Measurements from ENCODE around the gene MTMR4. TPM values are rescaled to one million over a fixed set of nuclear protein-coding genes. Genes with fewer than 3 reads are reported as not detected.

MTMR4 gene
- total and polyA plus RNA-seq, 3 experiments from 2014 or later: 23.3 to 91.8 (median 90.2) TPM

GRCh38 chr17:58537266-58537665 lies 22.8 kb upstream of the MTMR4 start:
- peaks cover 3% of the 10 kb centered on the region for H3K4me1 ChIP-seq (ENCODE audit: insufficient read depth, low read length)
- H3K9me3 Mint-ChIP-seq: no peaks in the 10 kb centered on the region
- H3K4me3 Mint-ChIP-seq: no peak overlapping the region
- H3K27me3 ChIP-seq (ENCODE audit: insufficient read depth, low read length, poor library complexity, severe bottlenecking): peaks cover 7% of the 10 kb centered on the region
- H3K27ac ChIP-seq (ENCODE audit: low read depth, low read length): no peak overlapping the region
- no peak overlapping the region for H3K4me3 ChIP-seq (ENCODE audit: low read length)
- ChIA-PET CTCF (no interaction called here), POLR2A (no interaction called here)
- peaks cover 0 to 7% (median 0%) of the 10 kb centered on the region in 3 donors for H3K36me3 Mint-ChIP-seq
- DNase-seq: no peak
- no peaks in the 10 kb centered on the region for H3K9me3 ChIP-seq (ENCODE audit: low read length)
- H3K27me3 Mint-ChIP-seq: peaks cover 19 to 31% of the 10 kb centered on the region in 2 donors
- H3K36me3 ChIP-seq (ENCODE audit: insufficient read depth, low read length): no peaks in the 10 kb centered on the region
- peaks cover 0 to 4% (median 1%) of the 10 kb centered on the region in 3 donors for H3K4me1 Mint-ChIP-seq
- no peak overlapping the region for H3K27ac Mint-ChIP-seq

- no peaks in the 10 kb centered on the region for H3K9me3 ChIP-seq (ENCODE audit: low read length)
- no peak for DNase-seq
- H3K27ac ChIP-seq (ENCODE audit: low read depth, low read length): no peak overlapping the region
- H3K4me1 Mint-ChIP-seq: peaks cover 0 to 6% (median 3%) of the 10 kb centered on the region in 3 donors
- H3K27me3 ChIP-seq (ENCODE audit: insufficient read depth, low read length, poor library complexity, severe bottlenecking): peaks cover 9% of the 10 kb centered on the region
- POLR2A ChIA-PET: no interaction called here
- no peak overlapping the region for H3K27ac Mint-ChIP-seq
- peaks cover 19 to 31% of the 10 kb centered on the region in 2 donors for H3K27me3 Mint-ChIP-seq
- H3K4me1 ChIP-seq (ENCODE audit: insufficient read depth, low read length): peaks cover 5% of the 10 kb centered on the region
- no peaks in the 10 kb centered on the region for H3K36me3 ChIP-seq (ENCODE audit: insufficient read depth, low read length)
- H3K9me3 Mint-ChIP-seq: no peaks in the 10 kb centered on the region
- H3K36me3 Mint-ChIP-seq: peaks cover 0 to 7% (median 0%) of the 10 kb centered on the region in 3 donors
- no peak overlapping the region for H3K4me3 ChIP-seq (ENCODE audit: low read length)
- CTCF ChIA-PET: no interaction called here
- H3K4me3 Mint-ChIP-seq: no peak overlapping the region
Observed at GRCh38 chr17:58536542-58536941, 22.1 kb upstream of the MTMR4 start.

- no peaks in the 10 kb centered on the region for H3K36me3 ChIP-seq (ENCODE audit: insufficient read depth, low read length)
- POLR2A ChIA-PET: no interaction called here
- CTCF ChIA-PET: interaction anchor here (1.1 kb wide), 1 partner anchor 468 kb away, joined by 3 read pairs; no protein-coding TSS in a partner anchor
- peaks cover 5% of the 10 kb centered on the region for H3K4me1 ChIP-seq (ENCODE audit: insufficient read depth, low read length)
- H3K9me3 ChIP-seq (ENCODE audit: low read length): no peaks in the 10 kb centered on the region
- no peak for DNase-seq
- peaks cover 9% of the 10 kb centered on the region for H3K27me3 ChIP-seq (ENCODE audit: insufficient read depth, low read length, poor library complexity, severe bottlenecking)
- Mint-ChIP-seq H3K4me1 (peaks cover 0 to 6% (median 3%) of the 10 kb centered on the region in 3 donors), H3K36me3 (peaks cover 0 to 7% (median 0%) of the 10 kb centered on the region in 3 donors), H3K4me3 (no peak overlapping the region), H3K27me3 (peaks cover 19 to 31% of the 10 kb centered on the region in 2 donors), H3K9me3 (no peaks in the 10 kb centered on the region), H3K27ac (no peak overlapping the region)
- H3K27ac ChIP-seq (ENCODE audit: low read depth, low read length): no peak overlapping the region
- no peak overlapping the region for H3K4me3 ChIP-seq (ENCODE audit: low read length)
Observed at GRCh38 chr17:58535431-58535830, 21.0 kb upstream of the MTMR4 start.

- Mint-ChIP-seq H3K9me3 (no peaks in the 10 kb centered on the region), H3K27ac (peak overlapping the region in 1 of 8 donors; percentile 78), H3K4me3 (no peak overlapping the region), H3K36me3 (peaks cover 0 to 7% (median 0%) of the 10 kb centered on the region in 3 donors), H3K27me3 (peaks cover 19 to 31% of the 10 kb centered on the region in 2 donors), H3K4me1 (peaks cover 0 to 6% (median 3%) of the 10 kb centered on the region in 3 donors)
- H3K27ac ChIP-seq (ENCODE audit: low read depth, low read length): no peak overlapping the region
- DNase-seq: no peak
- no peaks in the 10 kb centered on the region for H3K36me3 ChIP-seq (ENCODE audit: insufficient read depth, low read length)
- ChIA-PET CTCF (interaction anchor here (1.0 to 1.1 kb wide), 2 partner anchors 16 to 469 kb away, joined by 3 read pairs; no protein-coding TSS in a partner anchor), POLR2A (no interaction called here)
- H3K4me1 ChIP-seq (ENCODE audit: insufficient read depth, low read length): peaks cover 5% of the 10 kb centered on the region
- no peak overlapping the region for H3K4me3 ChIP-seq (ENCODE audit: low read length)
- H3K27me3 ChIP-seq (ENCODE audit: insufficient read depth, low read length, poor library complexity, severe bottlenecking): peaks cover 9% of the 10 kb centered on the region
- no peaks in the 10 kb centered on the region for H3K9me3 ChIP-seq (ENCODE audit: low read length)
Observed at GRCh38 chr17:58534901-58535421, 20.5 kb upstream of the MTMR4 start.

GRCh38 chr17:58534331-58534730 lies 19.9 kb upstream of the MTMR4 start:
- Mint-ChIP-seq H3K36me3 (peaks cover 0 to 7% (median 0%) of the 10 kb centered on the region in 3 donors), H3K9me3 (no peaks in the 10 kb centered on the region), H3K27me3 (peaks cover 19 to 31% of the 10 kb centered on the region in 2 donors), H3K27ac (peak overlapping the region in 1 of 8 donors; percentile 18), H3K4me1 (peaks cover 0 to 6% (median 3%) of the 10 kb centered on the region in 3 donors), H3K4me3 (peak overlapping the region in 1 of 7 donors; percentile 57)
- ChIA-PET POLR2A (no interaction called here), CTCF (interaction anchor here (1.0 to 1.1 kb wide), 2 partner anchors 15 to 469 kb away, joined by 3 read pairs; no protein-coding TSS in a partner anchor)
- Histone ChIP-seq H3K27ac (ENCODE audit: low read depth, low read length) (no peak overlapping the region), H3K4me3 (ENCODE audit: low read length) (no peak overlapping the region), H3K4me1 (ENCODE audit: insufficient read depth, low read length) (peaks cover 5% of the 10 kb centered on the region), H3K27me3 (ENCODE audit: insufficient read depth, low read length, poor library complexity, severe bottlenecking) (peaks cover 9% of the 10 kb centered on the region), H3K9me3 (ENCODE audit: low read length) (no peaks in the 10 kb centered on the region), H3K36me3 (ENCODE audit: insufficient read depth, low read length) (no peaks in the 10 kb centered on the region)
- DNase-seq: no peak

GRCh38 chr17:58533616-58534188 lies 19.3 kb upstream of the MTMR4 start:
- Mint-ChIP-seq H3K27me3 (peaks cover 19 to 31% of the 10 kb centered on the region in 2 donors), H3K4me3 (peak overlapping the region in 6 of 7 donors; percentile 1 to 66 (median 46)), H3K27ac (no peak overlapping the region), H3K9me3 (no peaks in the 10 kb centered on the region), H3K36me3 (peaks cover 0 to 7% (median 0%) of the 10 kb centered on the region in 3 donors), H3K4me1 (peaks cover 0 to 6% (median 3%) of the 10 kb centered on the region in 3 donors)
- Histone ChIP-seq H3K9me3 (ENCODE audit: low read length) (no peaks in the 10 kb centered on the region), H3K4me3 (ENCODE audit: low read length) (no peak overlapping the region), H3K4me1 (ENCODE audit: insufficient read depth, low read length) (peaks cover 5% of the 10 kb centered on the region), H3K36me3 (ENCODE audit: insufficient read depth, low read length) (no peaks in the 10 kb centered on the region), H3K27me3 (ENCODE audit: insufficient read depth, low read length, poor library complexity, severe bottlenecking) (peaks cover 9% of the 10 kb centered on the region), H3K27ac (ENCODE audit: low read depth, low read length) (no peak overlapping the region)
- CTCF ChIA-PET: interaction anchor here (2.3 kb wide), 1 partner anchor 471 kb away, joined by 5 read pairs; no protein-coding TSS in a partner anchor
- DNase-seq: no peak
- POLR2A ChIA-PET: no interaction called here

- Histone ChIP-seq H3K27me3 (ENCODE audit: insufficient read depth, low read length, poor library complexity, severe bottlenecking) (peaks cover 9% of the 10 kb centered on the region), H3K36me3 (ENCODE audit: insufficient read depth, low read length) (no peaks in the 10 kb centered on the region), H3K9me3 (ENCODE audit: low read length) (no peaks in the 10 kb centered on the region), H3K4me1 (ENCODE audit: insufficient read depth, low read length) (peaks cover 5% of the 10 kb centered on the region), H3K4me3 (ENCODE audit: low read length) (peak overlapping the region; percentile 45), H3K27ac (ENCODE audit: low read depth, low read length) (no peak overlapping the region)
- DNase-seq: no peak
- H3K27ac Mint-ChIP-seq: peak overlapping the region in 2 of 8 donors; percentile 64 to 91
- peaks cover 0 to 7% (median 0%) of the 10 kb centered on the region in 3 donors for H3K36me3 Mint-ChIP-seq
- H3K27me3 Mint-ChIP-seq: peaks cover 19 to 31% of the 10 kb centered on the region in 2 donors
- H3K4me1 Mint-ChIP-seq: peaks cover 0 to 6% (median 3%) of the 10 kb centered on the region in 3 donors
- ChIA-PET POLR2A (no interaction called here), CTCF (interaction anchor here (2.0 to 2.3 kb wide), 2 partner anchors 14 to 472 kb away, joined by 5 to 16 read pairs; no protein-coding TSS in a partner anchor)
- no peaks in the 10 kb centered on the region for H3K9me3 Mint-ChIP-seq
- peak overlapping the region; percentile 12 to 82 (median 63) for H3K4me3 Mint-ChIP-seq
Observed at GRCh38 chr17:58532555-58532951, 18.1 kb upstream of the MTMR4 start.
